SJSA1 (cell line): Measurements from ENCODE around the gene TMEM229B. TPM values are rescaled to one million over a fixed set of nuclear protein-coding genes. Genes with fewer than 3 reads are reported as not detected.

Experiments used
- DNase-seq, 2 experiments: peaks; one replicate each; pipeline ENCODE4 v3.0.0-alpha.2; 2015 to 2020; ENCODE audit warnings: low spot score in 2 of 2, low read depth in 1 of 2
- H3K27ac ChIP-seq: fragments of 250-450 bp; sonication (Bioruptor Pico); 2 replicates; pipeline ENCODE4 v1.5.1; 2020; ENCODE audit warnings: mild to moderate bottlenecking, moderate library complexity
- H3K27me3 ChIP-seq: fragments of 250-450 bp; sonication (Bioruptor Pico); replicated peaks from 2 replicates; pipeline ENCODE4 v1.5.1; 2020; ENCODE audit warnings: mild to moderate bottlenecking, moderate library complexity
- H3K36me3 ChIP-seq: fragments of 250-450 bp; sonication (Bioruptor Pico); 2 replicates; pipeline ENCODE4 v1.5.1; 2020; ENCODE audit warnings: mild to moderate bottlenecking
- H3K4me1 ChIP-seq: fragments of 250-450 bp; sonication (Bioruptor Pico); replicated peaks from 2 replicates; pipeline ENCODE4 v1.6.1; 2021; ENCODE audit warnings: mild to moderate bottlenecking
- H3K4me3 ChIP-seq: fragments of 250-450 bp; sonication (Bioruptor Pico); 2 replicates; pipeline ENCODE4 v1.5.1; 2020; ENCODE audit warnings: mild to moderate bottlenecking
- H3K9me3 ChIP-seq: fragments of 250-450 bp; sonication (Bioruptor Pico); replicated peaks from 2 replicates; pipeline ENCODE4 v1.5.1; 2020; ENCODE audit warnings: mild to moderate bottlenecking
- total RNA-seq: library from RNA; depleted of rRNA; stranded (reverse); fragments of >200 nt; shearing (Covaris generic); gene quantifications from 2 replicates; pipeline ENCODE4 v1.2.3, GENCODE V29; 2014

Gene TMEM229B
- total RNA-seq, 1 experiment from 2014 or later = 0.71 TPM

GRCh38 chr14:67444395-67444794, 44.1 kb downstream of the TMEM229B start:
- DNase-seq = no peak
- Histone ChIP-seq H3K4me3 (no peak overlapping the region), H3K27ac (no peak overlapping the region), H3K27me3 (no peaks in the 10 kb centered on the region), H3K4me1 (no peaks in the 10 kb centered on the region), H3K9me3 (no peaks in the 10 kb centered on the region), H3K36me3 (no peaks in the 10 kb centered on the region)

GRCh38 chr14:67442139-67442906, 46.2 kb downstream of the TMEM229B start:
- no peak overlapping the region for H3K4me3 ChIP-seq
- DNase-seq = no peak
- no peaks in the 10 kb centered on the region for H3K4me1 ChIP-seq
- no peak overlapping the region for H3K27ac ChIP-seq
- H3K27me3 ChIP-seq = no peaks in the 10 kb centered on the region
- no peaks in the 10 kb centered on the region for H3K36me3 ChIP-seq
- no peaks in the 10 kb centered on the region for H3K9me3 ChIP-seq

DNA sequence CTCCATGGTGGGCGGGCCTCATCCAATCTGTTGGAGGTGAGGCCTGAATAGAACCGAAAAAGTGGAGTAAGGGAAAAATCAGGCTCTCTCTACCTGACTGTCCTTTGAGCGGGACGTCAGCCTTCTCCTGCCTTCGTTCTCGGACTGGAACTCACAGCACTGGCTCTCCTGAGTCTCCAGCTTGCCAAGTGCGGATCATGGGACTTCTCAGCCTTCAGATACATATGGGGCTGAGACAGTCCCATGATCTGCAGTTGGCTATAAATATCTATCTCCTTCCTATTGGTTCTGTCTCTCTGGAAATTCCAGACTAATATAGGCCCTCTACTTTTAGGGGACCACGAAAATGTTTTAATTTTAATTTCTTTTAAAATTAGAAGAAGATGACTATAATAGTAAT, 46.8 kb downstream of the TMEM229B start:
- Histone ChIP-seq H3K9me3 (no peaks in the 10 kb centered on the region), H3K36me3 (no peaks in the 10 kb centered on the region), H3K4me1 (no peaks in the 10 kb centered on the region), H3K27me3 (no peaks in the 10 kb centered on the region), H3K4me3 (no peak overlapping the region), H3K27ac (no peak overlapping the region)
- no peak for DNase-seq

GRCh38 chr14:67441256-67441655, 47.3 kb downstream of the TMEM229B start:
- H3K27me3 ChIP-seq = no peaks in the 10 kb centered on the region
- no peak for DNase-seq
- H3K27ac ChIP-seq = no peak overlapping the region
- no peak overlapping the region for H3K4me3 ChIP-seq
- H3K36me3 ChIP-seq = no peaks in the 10 kb centered on the region
- H3K4me1 ChIP-seq = no peaks in the 10 kb centered on the region
- H3K9me3 ChIP-seq = no peaks in the 10 kb centered on the region

DNA sequence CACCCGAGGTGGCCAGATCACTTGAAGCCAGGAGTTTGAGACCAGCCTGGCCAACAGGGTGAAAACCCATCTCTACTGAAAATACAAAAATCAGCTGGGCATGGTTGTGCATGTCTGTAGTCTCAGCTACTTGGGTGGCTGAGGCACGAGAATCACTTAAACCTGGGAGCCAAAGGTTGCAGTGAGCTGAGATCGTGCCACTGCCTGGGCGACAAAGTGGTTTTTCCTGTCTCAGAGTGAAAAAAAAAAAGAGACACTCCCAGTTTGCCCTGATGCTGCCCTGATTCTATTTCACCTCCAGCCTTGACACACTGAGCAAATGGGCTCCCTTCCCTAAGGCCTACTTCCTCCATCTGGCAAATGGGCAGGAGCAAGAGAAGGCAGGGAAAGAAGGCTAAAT, 48.0 kb downstream of the TMEM229B start:
- no peaks in the 10 kb centered on the region for H3K27me3 ChIP-seq
- no peaks in the 10 kb centered on the region for H3K9me3 ChIP-seq
- DNase-seq = no peak
- no peaks in the 10 kb centered on the region for H3K4me1 ChIP-seq
- no peaks in the 10 kb centered on the region for H3K36me3 ChIP-seq
- no peak overlapping the region for H3K4me3 ChIP-seq
- no peak overlapping the region for H3K27ac ChIP-seq

GRCh38 chr14:67438969-67439368, 49.6 kb downstream of the TMEM229B start:
- Histone ChIP-seq H3K9me3 (no peaks in the 10 kb centered on the region), H3K27me3 (0 out of 2 replicates have a peak, but pooled peaks cover 4% of the 10 kb centered on the region), H3K4me3 (no peak overlapping the region), H3K36me3 (no peaks in the 10 kb centered on the region), H3K4me1 (no peaks in the 10 kb centered on the region), H3K27ac (no peak overlapping the region)
- DNase-seq = no peak

DNA sequence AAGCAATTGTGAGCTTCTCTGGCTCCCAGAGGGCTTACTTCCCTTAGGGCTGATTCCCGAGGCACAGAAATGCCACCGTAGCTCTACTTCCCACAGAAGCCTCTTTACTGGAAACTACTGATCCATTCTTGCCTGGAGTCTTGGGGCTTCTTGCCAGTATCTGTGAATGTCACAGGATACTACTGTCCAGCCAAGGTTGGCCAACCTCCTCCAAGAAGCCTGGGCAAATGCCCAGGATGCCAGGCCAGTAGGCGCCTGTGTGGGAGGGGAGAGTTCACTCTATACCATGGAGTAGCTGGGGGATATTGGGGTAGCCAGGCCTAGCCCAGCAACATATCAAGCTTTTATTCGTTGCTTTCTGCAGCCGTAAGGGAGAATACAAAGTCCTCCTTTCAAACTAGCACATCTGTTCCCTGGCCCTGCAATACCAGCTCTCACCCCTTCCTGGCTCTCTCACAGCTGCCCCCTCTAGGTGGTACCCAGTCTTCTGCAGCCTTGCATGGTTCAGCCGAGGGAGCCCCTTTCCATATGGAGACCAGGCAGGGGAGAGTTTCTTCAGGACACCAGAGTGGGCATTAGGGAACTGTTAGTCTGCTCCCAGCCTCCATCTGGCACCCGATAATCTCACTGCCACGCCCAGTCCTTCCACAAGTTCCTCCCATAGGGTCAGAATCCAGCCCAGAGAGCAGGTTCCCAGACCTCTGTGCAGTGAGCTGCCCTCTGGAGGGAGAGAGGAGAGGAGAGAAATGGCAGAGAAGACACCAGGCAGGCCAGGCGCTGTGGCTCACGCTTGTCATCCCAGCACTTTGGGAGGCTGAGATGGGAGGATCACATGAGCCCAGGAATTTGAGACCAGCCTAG, 52.3 kb downstream of the TMEM229B start:
- Histone ChIP-seq H3K27me3 (0 out of 2 replicates have a peak, but pooled peaks cover 4% of the 10 kb centered on the region), H3K27ac (no peak overlapping the region), H3K4me1 (no peaks in the 10 kb centered on the region), H3K9me3 (no peaks in the 10 kb centered on the region), H3K36me3 (no peaks in the 10 kb centered on the region), H3K4me3 (no peak overlapping the region)
- DNase-seq = no peak

- no peak for DNase-seq
- H3K27ac ChIP-seq = no peak overlapping the region
- no peaks in the 10 kb centered on the region for H3K4me1 ChIP-seq
- H3K4me3 ChIP-seq = no peak overlapping the region
- no peaks in the 10 kb centered on the region for H3K9me3 ChIP-seq
- 0 out of 2 replicates have a peak, but pooled peaks cover 4% of the 10 kb centered on the region for H3K27me3 ChIP-seq
- H3K36me3 ChIP-seq = no peaks in the 10 kb centered on the region
Measured at GRCh38 chr14:67435603-67436002, 52.9 kb downstream of the TMEM229B start.

- no peak for DNase-seq
- H3K9me3 ChIP-seq = no peaks in the 10 kb centered on the region
Measured at GRCh38 chr14:67432050-67432564, 56.4 kb downstream of the TMEM229B start.

DNA sequence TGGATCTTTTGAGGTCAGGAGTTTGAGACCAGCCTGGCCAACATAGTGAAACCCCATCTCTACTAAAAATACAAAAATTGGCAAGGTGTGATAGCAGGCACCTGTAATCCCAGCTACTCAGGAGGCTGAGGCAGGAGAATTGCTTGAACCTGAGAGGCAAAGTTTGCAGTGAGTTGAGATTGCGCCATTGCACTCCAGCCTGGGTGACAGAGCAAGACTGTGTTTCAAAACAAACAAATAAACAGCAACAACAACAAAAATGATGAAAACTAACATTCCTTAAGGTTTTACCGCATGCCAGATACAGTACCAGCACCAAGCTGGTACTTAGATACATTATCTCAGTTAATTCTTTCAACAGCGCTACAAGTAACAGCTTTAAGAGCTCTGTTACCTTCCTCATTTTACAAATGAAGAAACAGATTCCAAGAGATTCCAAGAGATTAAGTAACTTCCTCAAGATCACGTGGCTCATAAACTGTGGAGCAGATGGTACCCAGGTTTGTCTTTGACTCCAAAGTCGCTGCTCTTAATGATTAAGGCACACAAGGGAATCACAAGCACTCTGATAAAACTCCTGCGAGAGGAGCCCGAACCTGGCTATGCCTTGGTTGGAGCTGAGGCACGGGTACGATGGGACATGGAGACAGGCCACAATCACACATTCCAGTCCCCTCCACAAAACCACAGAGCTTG, 58.9 kb downstream of the TMEM229B start:
- no peak overlapping the region for H3K27ac ChIP-seq
- DNase-seq = no peak
- 0 out of 2 replicates have a peak, but pooled peaks cover 4% of the 10 kb centered on the region for H3K27me3 ChIP-seq
- no peaks in the 10 kb centered on the region for H3K9me3 ChIP-seq
- H3K4me1 ChIP-seq = peaks cover 5% of the 10 kb centered on the region; the same call in 1 of the 2 replicates
- H3K4me3 ChIP-seq = no peak overlapping the region
- no peaks in the 10 kb centered on the region for H3K36me3 ChIP-seq

More at GRCh38 chr14:67432050-67432564, 56.4 kb downstream of the TMEM229B start:
- Histone ChIP-seq H3K27me3 (0 out of 2 replicates have a peak, but pooled peaks cover 4% of the 10 kb centered on the region), H3K4me1 (peaks cover 3% of the 10 kb centered on the region; the same call in 1 of the 2 replicates), H3K36me3 (no peaks in the 10 kb centered on the region), H3K27ac (no peak overlapping the region), H3K4me3 (no peak overlapping the region)

GRCh38 chr14:67428501-67429031, 60.0 kb downstream of the TMEM229B start:
- H3K4me1 ChIP-seq = peaks cover 5% of the 10 kb centered on the region; the same call in 1 of the 2 replicates
- DNase-seq = no peak
- H3K27me3 ChIP-seq = no peaks in the 10 kb centered on the region
- no peak overlapping the region for H3K27ac ChIP-seq
- H3K4me3 ChIP-seq = no peak overlapping the region
- H3K36me3 ChIP-seq = no peaks in the 10 kb centered on the region
- H3K9me3 ChIP-seq = no peaks in the 10 kb centered on the region

GRCh38 chr14:67426983-67427606, 61.4 kb downstream of the TMEM229B start:
- Histone ChIP-seq H3K27me3 (no peaks in the 10 kb centered on the region), H3K4me3 (no peak overlapping the region), H3K36me3 (no peaks in the 10 kb centered on the region), H3K27ac (no peak overlapping the region), H3K9me3 (no peaks in the 10 kb centered on the region), H3K4me1 (peaks cover 5% of the 10 kb centered on the region; the same call in 1 of the 2 replicates)
- peak; percentile 27 to 61 for DNase-seq

DNA sequence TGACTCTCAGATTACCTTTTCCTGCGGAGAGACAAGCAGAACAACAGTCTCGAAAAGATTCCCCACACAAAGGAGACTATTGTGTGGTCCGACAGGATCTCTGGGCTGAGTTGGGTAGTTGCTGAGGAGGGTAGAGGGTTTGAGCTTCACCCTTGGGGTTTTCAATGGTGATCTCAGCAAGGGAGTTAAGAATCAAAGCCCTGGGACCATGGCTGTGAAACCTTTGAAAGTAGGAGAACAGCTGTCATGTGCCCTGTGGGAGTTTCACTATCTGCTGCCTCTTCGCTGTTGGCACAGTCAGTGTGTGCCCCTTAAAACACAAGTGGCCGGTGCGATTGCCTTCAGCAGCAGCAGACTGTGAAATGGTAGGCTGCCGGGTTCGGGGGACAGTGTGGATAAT, 62.4 kb downstream of the TMEM229B start:
- Histone ChIP-seq H3K4me3 (no peak overlapping the region), H3K9me3 (no peaks in the 10 kb centered on the region), H3K27ac (no peak overlapping the region), H3K36me3 (no peaks in the 10 kb centered on the region), H3K27me3 (no peaks in the 10 kb centered on the region), H3K4me1 (peaks cover 5% of the 10 kb centered on the region; the same call in 1 of the 2 replicates)
- DNase-seq = no peak
